ENCODE data around the gene TNPO3. TPM values are rescaled to one million over a fixed set of nuclear protein-coding genes. Genes with fewer than 3 reads are reported as not detected.

TNPO3 gene
- total RNA-seq, 1 experiment from 2014 or later = 58.5 TPM

DNA sequence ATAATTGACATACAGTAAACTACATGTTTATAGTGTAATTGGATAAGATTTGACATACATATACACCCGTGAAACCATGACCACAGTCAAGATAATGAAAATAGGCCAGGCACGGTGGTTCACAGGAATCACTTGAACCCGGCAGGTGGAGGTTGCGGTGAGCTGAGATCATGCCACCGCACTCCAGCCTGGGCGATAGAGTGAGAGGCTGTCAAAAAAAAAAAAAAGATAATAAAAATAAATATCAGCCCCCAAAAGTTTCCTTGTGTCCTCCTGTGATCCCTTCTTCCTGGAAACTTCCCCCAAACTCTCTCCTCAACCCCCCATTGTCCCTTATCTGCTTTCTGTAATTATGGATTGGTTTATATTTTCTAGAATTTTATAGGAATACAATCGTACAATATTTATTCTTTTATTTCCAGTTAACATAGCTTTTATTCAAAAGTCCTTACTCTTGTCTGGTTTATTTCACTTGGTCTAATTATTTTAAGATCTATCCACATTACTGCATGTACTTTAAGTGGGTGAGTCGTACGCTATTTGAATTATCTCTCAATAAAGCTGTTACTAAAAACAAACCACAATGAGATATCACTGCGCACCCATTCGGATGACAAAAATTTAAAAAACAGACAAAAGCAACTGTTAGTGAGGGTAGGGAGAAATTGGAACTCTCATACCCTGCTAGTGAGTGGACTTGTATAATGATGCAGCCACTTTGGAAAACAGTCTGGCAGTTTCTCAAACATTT is 30.1 kb upstream of the TNPO3 start:
- CTCF ChIA-PET = interaction anchor here (0.6 kb wide), 1 partner anchor 103 kb away, joined by 3 read pairs; no protein-coding TSS in a partner anchor
- Histone ChIP-seq H3K36me3 (ENCODE audit: control insufficient read depth in 1 of 2, insufficient read depth in 2 of 2, low read length in 2 of 2) (no peaks in the 10 kb centered on the region), H3K9ac (ENCODE audit: low read length) (no peak overlapping the region), H3K4me2 (ENCODE audit: low read length) (no peak overlapping the region), H4K20me1 (ENCODE audit: insufficient read depth) (no peaks in the 10 kb centered on the region), H3K4me1 (ENCODE audit: control insufficient read depth in 1 of 2, insufficient read depth in 2 of 2, low read length in 2 of 2) (no peaks in the 10 kb centered on the region), H3K9me2 (ENCODE audit: insufficient read depth) (no peaks in the 10 kb centered on the region), H2AFZ (ENCODE audit: low read depth, low read length, poor library complexity, severe bottlenecking) (no peak overlapping the region), H3K79me2 (ENCODE audit: insufficient read depth, low read length) (no peaks in the 10 kb centered on the region), H3K27ac (ENCODE audit: low read depth, low read length) (no peak overlapping the region), H3K9me3 (ENCODE audit: control insufficient read depth in 1 of 2, insufficient read depth in 1 of 2, low read depth in 1 of 2, low read length in 2 of 2) (no peaks in the 10 kb centered on the region), H3K27me3 (ENCODE audit: insufficient read depth, low read length) (no peaks in the 10 kb centered on the region), H3K4me3 (replicated peaks in 1 of 2; ENCODE audit: low read depth in 1 of 2, low read length in 2 of 2) (no peak overlapping the region)
- TF ChIP-seq SIN3A (IDR thresholded peaks at IDR 0.05; ENCODE audit: low read depth) (no peak), SP1 (IDR thresholded peaks at IDR 0.05; ENCODE audit: low read depth) (no peak), SRF (IDR thresholded peaks at IDR 0.05; ENCODE audit: low read depth) (no peak), ZFX (IDR thresholded peaks at IDR 0.05) (no peak), EZH2phosphoT487 (IDR thresholded peaks at IDR 0.05; ENCODE audit: borderline replicate concordance) (no peak), POLR2AphosphoS5 (IDR thresholded peaks at IDR 0.05; ENCODE audit: low read depth, low read length) (no peak), TCF7L2 (IDR thresholded peaks at IDR 0.05; ENCODE audit: borderline replicate concordance, extremely low read depth, insufficient read depth, insufficient read length) (no peak), FOSL1 (IDR thresholded peaks at IDR 0.05; ENCODE audit: low read depth) (no peak), CBX3 (IDR thresholded peaks at IDR 0.05; ENCODE audit: low read depth) (no peak), YY1 (IDR thresholded peaks at IDR 0.05; ENCODE audit: extremely low read depth, insufficient replicate concordance, low read depth, low read length) (no peak), JUND (IDR thresholded peaks at IDR 0.05) (no peak), ZBTB33 (IDR thresholded peaks at IDR 0.05; ENCODE audit: extremely low read depth, insufficient replicate concordance, low read length) (no peak), CEBPB (IDR thresholded peaks at IDR 0.05; ENCODE audit: low read depth) (no peak), CTCF (IDR thresholded peaks at IDR 0.05 in 2 of 3, conservative IDR thresholded peaks at IDR 0.05 in 1 of 3; ENCODE audit: borderline replicate concordance in 1 of 3, insufficient read depth in 1 of 3, low read depth in 2 of 3, low read length in 2 of 3) (no peak), MAX (IDR thresholded peaks at IDR 0.05) (no peak), EZH2 (IDR thresholded peaks at IDR 0.05) (no peak), ELF1 (IDR thresholded peaks at IDR 0.05; ENCODE audit: borderline replicate concordance, low read depth) (no peak), ZNF274 (IDR thresholded peaks at IDR 0.05; ENCODE audit: low read depth, low read length) (no peak), POLR2A (IDR thresholded peaks at IDR 0.05; ENCODE audit: borderline replicate concordance, extremely low read depth, insufficient read depth, insufficient read length) (no peak)
- TF ChIP-seq, protein P1, sequence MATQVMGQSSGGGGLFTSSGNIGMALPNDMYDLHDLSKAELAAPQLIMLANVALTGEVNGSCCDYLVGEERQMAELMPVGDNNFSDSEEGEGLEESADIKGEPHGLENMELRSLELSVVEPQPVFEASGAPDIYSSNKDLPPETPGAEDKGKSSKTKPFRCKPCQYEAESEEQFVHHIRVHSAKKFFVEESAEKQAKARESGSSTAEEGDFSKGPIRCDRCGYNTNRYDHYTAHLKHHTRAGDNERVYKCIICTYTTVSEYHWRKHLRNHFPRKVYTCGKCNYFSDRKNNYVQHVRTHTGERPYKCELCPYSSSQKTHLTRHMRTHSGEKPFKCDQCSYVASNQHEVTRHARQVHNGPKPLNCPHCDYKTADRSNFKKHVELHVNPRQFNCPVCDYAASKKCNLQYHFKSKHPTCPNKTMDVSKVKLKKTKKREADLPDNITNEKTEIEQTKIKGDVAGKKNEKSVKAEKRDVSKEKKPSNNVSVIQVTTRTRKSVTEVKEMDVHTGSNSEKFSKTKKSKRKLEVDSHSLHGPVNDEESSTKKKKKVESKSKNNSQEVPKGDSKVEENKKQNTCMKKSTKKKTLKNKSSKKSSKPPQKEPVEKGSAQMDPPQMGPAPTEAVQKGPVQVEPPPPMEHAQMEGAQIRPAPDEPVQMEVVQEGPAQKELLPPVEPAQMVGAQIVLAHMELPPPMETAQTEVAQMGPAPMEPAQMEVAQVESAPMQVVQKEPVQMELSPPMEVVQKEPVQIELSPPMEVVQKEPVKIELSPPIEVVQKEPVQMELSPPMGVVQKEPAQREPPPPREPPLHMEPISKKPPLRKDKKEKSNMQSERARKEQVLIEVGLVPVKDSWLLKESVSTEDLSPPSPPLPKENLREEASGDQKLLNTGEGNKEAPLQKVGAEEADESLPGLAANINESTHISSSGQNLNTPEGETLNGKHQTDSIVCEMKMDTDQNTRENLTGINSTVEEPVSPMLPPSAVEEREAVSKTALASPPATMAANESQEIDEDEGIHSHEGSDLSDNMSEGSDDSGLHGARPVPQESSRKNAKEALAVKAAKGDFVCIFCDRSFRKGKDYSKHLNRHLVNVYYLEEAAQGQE (IDR thresholded peaks at IDR 0.05; ENCODE audit: low read depth) = no peak
- BruUV-seq (replicated peaks) = no TSS peak
- no peak for DNase-seq (ENCODE audit: low read depth, low spot score)
- POLR2A ChIA-PET = no interaction called here
- ATAC-seq = no peak
- RAD21 ChIA-PET (ENCODE audit: low non-redundant PET in 1 of 2, low total read pairs in 2 of 2, uncharacterized antibody in 2 of 2, unreplicated experiment in 2 of 2) = no interaction called here
- intact Hi-C loops (cut with micrococcal nuclease) = no loop called here
